NB4 (cell line): ENCODE measurements around the gene EEF1AKMT1.

Experiments
- DNase-seq: peaks from one replicate; pipeline ENCODE4 v3.0.0; 2010; ENCODE audit warnings: low read depth
- H3K4me3 ChIP-seq: one replicate; pipeline ENCODE4 v1.5.1; 2011; ENCODE audit warnings: mild to moderate bottlenecking, low read depth, low read length, moderate library complexity
- CTCF ChIP-seq: IDR thresholded peaks from one replicate; pipeline ENCODE4 v1.5.1; 2012; ENCODE audit warnings: low read depth, low read length
- MAX ChIP-seq: IDR thresholded peaks from 2 replicates; pipeline ENCODE4 v1.6.1; 2011; ENCODE audit warnings: low read depth, low read length
- MYC ChIP-seq: IDR thresholded peaks from 2 replicates; pipeline ENCODE4 v1.6.1; 2011; ENCODE audit warnings: low read depth, low read length
- POLR2A ChIP-seq: IDR thresholded peaks from 2 replicates; pipeline ENCODE4 v1.6.1; 2011; ENCODE audit warnings: mild to moderate bottlenecking; ENCODE audit not compliant: insufficient read length; ENCODE audit errors: extremely low read depth

EEF1AKMT1 gene

GRCh38 chr13:20720499-20720898 lies 53.3 kb downstream of the EEF1AKMT1 start:
- no peak for DNase-seq
- TF ChIP-seq CTCF = no peak
- TF ChIP-seq MYC = no peak
- no peak overlapping the region for H3K4me3 ChIP-seq

GRCh38 chr13:20719783-20720182 lies 54.0 kb downstream of the EEF1AKMT1 start:
- DNase-seq = no peak
- no peak overlapping the region for H3K4me3 ChIP-seq
- no peak for TF ChIP-seq MAX

DNA sequence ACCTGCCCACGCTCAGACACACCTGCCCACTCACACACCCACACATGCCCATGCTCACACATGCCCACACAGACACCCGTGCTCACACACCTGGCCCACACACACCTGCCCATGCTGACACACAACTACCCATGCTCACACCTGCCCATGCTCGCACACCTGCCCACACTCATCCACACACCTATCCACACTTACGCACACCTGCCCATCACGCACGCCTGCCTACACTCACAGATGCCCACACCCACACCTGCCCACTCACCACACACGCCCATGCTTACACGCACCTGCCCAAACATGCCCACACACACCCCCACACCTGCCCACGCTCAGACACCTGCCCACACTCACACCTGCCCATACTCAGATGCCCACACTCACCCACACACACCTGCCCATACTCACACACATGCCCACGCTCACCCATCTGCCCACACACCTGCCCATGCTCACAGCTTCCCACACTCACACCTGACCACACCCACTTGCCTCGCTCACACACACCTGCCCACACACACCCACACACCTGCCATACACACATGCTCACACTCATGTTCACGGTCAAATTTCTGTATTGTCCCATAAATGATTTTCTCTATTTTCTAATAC lies 54.7 kb downstream of the EEF1AKMT1 start:
- TF ChIP-seq MAX (no peak), POLR2A (no peak), MYC (no peak), CTCF (no peak)
- no peak for DNase-seq
- no peak overlapping the region for H3K4me3 ChIP-seq

DNA sequence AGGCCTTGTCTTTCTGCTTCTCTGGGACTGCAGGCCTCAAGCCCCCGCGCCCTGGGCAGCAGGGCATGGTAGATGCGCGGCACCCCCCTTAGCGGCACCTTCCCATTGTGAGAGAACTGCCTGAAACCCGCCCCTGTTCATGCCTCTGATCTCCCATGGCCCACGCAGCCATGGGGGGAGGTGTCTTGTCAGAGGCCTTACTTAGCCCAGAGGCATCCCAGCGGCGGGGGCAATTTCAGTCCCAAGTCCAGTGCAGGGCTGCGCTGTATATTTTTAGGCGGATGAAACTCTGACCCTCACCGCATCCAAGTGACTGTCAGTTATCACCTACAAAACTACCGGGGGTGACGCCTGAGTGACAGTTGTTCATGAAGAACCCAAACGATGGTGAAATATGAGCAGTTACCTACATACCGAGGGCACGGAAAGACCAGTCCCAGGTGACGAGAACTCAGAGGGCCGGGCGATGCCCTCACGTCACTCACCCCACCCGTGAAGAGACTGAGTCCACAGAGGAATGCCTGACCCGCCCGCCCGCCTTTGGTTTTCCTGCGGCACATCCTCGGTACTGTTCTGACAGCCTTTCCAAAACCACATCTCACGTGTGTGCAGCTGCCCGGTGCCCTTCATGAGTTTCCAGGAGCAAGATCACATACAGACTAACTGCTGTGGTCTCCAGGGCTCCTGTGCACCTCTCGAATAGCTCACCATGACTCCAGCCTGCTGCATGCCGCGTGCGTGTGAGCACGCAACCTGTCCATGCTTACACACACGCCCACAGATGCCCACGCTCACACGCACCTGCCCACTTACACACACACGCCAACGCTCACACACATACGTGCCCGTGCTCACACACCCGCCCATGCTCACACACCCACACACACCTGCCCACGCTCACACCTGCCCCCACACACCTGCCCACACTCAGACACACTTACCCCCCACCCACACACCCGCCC lies 55.9 kb downstream of the EEF1AKMT1 start:
- DNase-seq = no peak
- TF ChIP-seq CTCF = no peak
- TF ChIP-seq MAX = no peak
- TF ChIP-seq POLR2A = no peak
- TF ChIP-seq MYC = no peak
- H3K4me3 ChIP-seq = no peak overlapping the region

DNA sequence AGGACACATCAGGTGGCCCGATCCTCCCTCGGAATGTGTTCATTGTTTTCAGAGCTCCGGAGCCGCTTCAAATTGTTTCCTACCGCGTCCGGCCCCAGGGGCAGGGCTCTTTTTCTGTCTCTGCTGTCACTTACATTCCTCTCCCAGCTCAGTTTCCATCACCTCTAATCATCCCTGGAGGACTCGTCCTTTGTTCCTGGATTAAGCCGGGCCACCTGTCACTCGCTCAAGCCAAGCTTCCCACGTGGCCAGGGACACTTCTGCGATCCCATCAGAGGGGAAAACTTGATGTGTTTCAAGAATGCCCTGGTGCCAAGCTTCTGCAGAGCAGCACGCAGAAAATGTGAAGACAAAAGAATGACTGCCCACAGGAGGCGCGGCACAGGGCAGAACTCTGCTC lies 56.8 kb downstream of the EEF1AKMT1 start:
- no peak overlapping the region for H3K4me3 ChIP-seq
- TF ChIP-seq POLR2A = no peak
- no peak for TF ChIP-seq MAX
- TF ChIP-seq MYC = no peak
- no peak for TF ChIP-seq CTCF
- DNase-seq = no peak

DNA sequence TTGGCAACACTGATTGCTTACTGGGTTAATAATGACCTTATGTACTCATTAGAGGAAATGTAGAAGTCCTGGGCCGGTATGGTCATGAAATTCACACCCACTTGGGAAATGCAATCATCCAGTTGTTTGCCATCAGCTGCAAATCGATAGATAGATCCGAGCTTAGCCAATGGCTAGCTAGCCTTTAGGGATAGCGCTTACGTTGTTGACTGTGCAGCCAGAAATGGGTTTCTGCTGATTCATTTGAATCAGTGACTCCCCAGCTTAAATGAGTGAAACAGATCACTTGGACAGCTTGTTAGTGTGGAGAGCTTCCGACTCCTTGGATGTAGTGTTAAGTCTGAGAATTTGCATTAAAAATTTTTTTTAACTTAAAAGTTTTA lies 58.4 kb downstream of the EEF1AKMT1 start:
- no peak for DNase-seq
- TF ChIP-seq MYC (no peak), CTCF (no peak), MAX (no peak), POLR2A (no peak)
- H3K4me3 ChIP-seq = no peak overlapping the region
